Stromal cell of bone marrow (primary cell): Measurements from ENCODE around the gene S1PR4.
A peak's percentile ranks its signal among the peaks of the same experiment; 100 is the strongest.

Experiments
- DNase-seq: peaks from one replicate; pipeline ENCODE4 v3.0.0-alpha.2; 2012; ENCODE audit warnings: low read depth

S1PR4 gene, protein sequence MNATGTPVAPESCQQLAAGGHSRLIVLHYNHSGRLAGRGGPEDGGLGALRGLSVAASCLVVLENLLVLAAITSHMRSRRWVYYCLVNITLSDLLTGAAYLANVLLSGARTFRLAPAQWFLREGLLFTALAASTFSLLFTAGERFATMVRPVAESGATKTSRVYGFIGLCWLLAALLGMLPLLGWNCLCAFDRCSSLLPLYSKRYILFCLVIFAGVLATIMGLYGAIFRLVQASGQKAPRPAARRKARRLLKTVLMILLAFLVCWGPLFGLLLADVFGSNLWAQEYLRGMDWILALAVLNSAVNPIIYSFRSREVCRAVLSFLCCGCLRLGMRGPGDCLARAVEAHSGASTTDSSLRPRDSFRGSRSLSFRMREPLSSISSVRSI

DNA sequence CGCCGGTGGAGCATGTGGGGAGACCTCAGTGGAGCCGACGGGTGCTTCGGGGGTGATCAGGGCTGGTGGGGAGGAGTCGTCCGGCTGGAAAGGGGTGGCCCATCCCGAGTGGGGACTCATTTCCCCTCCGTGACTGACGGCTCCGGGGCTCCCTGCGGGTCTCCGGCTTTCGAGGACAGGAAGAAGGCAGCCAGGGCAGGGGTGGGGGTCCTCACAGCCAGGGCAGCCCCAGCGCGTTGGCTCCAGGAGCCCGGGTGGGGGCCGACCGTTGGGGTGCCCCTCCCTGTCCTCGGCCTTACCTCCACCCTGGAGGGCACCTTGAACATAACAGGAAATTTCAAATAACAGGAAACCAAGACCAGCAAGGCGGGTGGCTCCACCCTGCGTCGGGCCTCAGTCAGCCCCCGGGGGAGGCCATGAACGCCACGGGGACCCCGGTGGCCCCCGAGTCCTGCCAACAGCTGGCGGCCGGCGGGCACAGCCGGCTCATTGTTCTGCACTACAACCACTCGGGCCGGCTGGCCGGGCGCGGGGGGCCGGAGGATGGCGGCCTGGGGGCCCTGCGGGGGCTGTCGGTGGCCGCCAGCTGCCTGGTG lies at the start of gene S1PR4:
TSS of gene S1PR4 (plus strand) at position 393 of the 596 bp plus-strand sequence. CDS start at position 417, 24 bp downstream.
- no peak for DNase-seq

DNA sequence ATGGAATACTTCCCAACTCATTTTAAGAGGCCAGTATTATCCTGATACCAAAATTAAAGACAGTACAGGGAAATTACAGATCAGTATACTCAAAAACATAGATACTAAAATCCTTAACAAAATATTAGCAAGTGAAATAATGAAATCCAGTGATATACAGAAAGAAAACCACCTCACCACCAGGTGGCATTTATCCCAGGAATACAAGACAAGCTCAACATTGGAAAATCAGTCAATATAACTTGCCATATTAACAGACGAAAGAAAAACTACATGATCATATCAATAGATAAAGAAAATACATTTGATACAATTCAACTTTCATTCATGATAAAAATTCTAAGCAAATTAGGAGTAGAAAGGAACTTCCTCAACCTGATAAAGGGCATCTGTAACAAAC lies 49.5 kb upstream of the S1PR4 start:
- DNase-seq = peak; percentile 54

DNA sequence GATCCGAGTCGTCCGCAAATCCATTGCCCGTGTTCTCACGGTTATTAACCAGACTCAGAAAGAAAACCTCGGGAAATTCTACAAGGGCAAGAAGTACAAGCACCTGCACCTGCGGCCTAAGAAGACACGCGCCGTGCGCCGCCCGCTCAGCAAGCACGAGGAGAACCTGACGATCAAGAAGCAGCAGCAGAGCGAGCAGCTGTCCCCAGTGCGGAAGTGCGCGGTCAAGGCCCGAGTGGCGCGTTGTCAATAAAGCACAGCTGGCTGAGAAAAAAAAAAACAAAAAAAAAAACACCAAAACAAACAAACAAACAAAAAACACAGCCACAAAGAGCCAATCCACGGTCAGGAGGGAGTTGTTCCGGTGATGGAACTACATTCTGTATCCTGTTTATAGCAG lies 47.4 kb upstream of the S1PR4 start:
- DNase-seq = no peak

DNA sequence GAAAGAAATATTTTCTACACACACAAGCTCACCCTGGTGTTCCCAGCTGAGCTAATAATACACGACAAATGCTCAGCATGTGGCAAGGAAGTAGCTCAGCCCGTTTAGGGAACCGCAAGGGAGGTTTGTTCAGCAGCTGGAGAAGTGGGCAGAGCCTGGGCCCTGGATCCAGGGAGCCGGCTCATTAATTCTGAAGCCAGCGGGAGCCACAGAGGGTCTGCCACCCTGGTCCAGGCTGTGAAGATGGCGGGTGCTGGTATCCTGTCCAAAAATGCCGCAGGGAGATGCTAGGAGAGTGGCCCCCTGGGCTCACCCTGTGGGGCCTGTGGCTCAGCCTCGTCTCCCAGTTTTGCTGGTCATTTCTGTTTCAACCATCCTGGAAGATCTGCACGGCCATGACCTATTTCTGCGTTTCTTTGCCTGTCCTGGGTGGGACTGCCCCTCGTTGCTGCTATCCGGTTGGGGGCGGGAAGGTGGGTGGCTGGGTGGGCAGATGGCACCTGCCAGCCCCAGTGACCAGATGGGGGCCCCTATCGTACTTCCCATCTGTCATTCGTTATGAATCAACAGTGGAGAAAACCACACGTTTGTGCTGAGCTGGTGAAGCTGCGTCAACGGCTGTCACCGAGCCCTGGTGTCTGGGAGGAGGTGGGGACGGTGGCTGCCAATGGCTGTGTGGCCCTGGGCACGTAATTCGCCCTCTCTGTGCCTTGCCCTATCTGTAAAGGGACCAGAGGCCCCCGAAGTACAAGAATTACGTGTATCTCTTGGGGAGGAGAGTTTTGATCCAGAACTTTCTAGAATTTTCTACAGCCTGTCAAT lies 45.4 kb upstream of the S1PR4 start:
- no peak for DNase-seq

DNA sequence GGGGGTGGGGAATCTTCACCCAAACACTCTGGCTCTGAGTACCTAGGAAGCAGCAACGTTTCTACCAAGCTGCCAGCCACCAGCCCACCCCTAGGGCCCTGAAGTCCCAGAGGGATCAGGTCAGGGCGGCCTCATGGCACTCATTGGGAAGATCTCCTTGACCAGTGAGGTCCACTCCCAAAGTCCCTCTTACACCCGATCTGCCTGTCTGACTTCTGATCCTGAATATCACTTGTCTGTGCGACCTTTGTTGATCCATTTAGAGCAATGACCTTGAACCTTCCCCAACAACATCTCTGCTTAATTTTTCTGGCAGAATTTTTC lies 44.8 kb upstream of the S1PR4 start:
- no peak for DNase-seq

DNA sequence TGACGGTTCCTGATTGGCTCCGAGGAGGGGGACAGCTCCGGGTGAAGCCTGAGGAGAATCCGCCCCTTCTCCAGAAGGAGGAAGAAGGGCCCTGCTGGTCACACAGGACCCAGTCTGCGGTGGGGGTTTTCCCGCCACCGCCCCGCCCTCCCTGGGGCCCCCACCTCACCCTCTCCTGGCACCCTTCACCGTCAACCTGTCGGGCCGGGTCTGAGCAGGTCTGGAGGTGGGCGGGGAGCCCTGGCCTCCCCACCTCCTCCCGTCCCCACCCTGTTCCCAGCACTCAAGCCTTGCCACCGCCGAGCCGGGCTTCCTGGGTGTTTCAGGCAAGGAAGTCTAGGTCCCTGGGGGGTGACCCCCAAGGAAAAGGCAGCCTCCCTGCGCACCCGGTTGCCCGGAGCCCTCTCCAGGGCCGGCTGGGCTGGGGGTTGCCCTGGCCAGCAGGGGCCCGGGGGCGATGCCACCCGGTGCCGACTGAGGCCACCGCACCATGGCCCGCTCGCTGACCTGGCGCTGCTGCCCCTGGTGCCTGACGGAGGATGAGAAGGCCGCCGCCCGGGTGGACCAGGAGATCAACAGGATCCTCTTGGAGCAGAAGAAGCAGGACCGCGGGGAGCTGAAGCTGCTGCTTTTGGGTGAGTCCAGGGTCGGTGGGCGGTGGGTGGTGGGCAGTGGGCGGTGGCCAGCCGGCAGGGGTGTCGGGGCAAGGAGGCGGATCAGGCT lies 42.4 kb upstream of the S1PR4 start, which contains the start of gene GNA15:
TSS of gene GNA15 (plus strand) at position 73 of the 723 bp plus-strand sequence. CDS start at position 491, 418 bp downstream.
- DNase-seq = no peak

DNA sequence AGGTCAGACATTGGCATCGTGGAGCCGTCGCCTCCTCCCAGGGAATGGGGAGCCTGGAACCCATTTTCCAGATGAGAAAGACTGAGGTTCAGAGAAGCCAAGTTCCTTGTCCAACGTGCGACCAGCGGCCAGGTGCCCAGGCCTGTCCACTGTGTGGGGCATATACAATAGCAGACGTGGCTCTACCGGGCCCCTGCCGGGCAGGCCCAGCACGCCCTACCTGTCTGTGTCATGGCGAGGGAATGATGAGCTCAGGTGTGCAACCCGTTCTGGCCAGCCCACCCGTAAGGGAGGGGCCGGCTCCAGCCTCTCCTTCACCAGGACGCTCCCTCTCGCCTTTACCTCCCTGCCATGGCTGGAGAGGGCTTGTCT lies 41.9 kb upstream of the S1PR4 start:
- DNase-seq = no peak

DNA sequence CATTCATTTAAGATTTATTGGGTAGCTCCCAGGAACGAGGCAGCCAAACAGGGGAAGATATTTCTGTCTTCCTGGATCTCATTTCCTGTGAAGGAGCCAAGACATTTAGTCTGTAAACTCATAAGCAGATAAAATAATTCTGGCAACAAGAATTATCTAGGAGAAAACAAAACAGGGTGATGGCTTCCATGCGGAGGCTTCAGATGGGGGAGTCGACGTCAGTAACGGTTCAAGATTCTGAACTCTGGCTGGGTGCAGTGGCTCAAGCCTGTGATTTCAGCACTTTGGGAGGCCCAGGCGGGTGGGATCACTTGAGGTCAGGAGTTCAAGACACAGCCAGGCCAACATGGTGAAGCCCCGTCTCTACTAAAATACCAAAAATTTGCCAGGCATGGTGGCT lies 41.5 kb upstream of the S1PR4 start:
- no peak for DNase-seq

DNA sequence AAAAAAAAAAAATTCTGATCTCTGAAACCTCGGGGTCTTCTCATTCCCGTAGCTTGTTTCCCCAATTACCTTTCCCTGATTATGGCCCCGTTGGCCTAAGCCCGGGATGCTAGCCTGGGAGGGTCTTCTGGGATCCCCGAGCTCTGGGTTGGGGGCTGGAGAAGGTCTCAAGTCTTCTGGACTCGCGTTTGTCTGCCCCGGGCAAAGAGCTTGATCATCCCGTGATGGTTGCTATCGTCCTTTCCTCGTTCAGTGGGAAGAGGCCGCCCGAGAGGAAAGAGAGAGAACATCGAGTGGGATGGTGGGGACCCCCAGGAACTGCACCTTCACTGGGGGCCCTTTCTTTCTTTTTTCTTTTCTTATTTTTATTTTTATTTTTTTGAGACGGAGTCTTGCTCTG lies 40.3 kb upstream of the S1PR4 start:
- DNase-seq = no peak

DNA sequence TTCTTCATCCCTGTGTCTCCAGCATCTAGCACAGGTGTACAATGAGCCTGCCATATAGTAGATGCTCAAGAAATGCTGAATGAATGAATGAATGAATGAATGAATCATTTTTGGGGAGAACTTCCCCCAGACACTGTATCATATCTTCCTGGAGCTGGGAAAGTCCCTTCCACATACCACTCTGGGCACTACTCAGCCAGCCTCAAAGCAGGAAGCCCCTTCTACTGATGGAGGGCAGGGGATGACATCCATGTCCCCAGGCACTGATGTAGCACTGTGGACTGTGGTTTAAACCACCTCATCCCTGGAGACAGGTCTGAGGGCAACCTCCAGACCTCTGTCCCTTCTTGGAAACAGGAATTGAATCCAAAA lies 37.9 kb upstream of the S1PR4 start:
- DNase-seq = no peak

DNA sequence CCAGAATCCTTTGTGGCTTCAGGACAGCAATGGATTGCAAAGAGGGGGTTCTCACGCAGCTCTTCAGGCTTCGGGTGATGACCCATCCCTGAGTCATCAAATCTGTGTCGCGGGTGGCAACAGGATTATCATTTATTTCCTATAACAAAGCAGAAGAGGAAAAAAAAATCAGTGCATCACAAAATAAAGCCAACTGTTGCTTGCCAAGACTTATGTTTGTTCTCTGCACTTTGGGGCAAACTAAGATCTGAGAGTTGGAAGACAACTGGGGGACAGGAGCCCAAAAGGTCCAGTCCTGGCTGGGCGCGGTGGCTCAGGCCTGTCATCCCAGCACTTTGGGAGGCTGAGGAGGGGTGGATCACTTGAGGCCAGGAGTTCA lies 36.3 kb upstream of the S1PR4 start:
- DNase-seq = peak; percentile 92

DNA sequence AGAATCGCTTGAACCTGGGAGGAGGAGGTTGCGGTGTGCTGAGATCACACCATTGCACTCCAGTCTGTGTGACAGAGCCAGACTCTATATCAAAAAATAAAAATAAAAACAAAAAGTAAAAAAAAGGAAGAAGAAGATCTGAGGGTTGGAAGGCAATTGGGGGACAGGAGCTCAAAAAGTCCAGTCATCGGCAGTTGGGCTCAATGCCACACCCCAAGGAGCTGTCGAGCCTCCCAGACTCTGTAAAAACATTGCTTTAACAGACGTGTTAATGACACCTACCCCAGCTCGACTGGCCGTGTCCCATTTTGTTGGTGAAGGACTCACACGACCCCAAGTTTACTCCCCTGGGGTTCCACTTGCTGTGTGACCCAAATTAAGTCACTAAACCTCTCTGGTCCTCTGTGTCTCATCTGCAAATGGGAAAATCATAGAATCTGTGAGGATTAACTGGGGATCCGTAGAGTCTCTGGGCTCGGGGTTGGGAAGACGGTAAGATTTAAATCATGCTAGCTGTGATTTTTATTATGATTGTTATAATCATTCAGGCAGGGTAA lies 35.7 kb upstream of the S1PR4 start:
- no peak for DNase-seq

DNA sequence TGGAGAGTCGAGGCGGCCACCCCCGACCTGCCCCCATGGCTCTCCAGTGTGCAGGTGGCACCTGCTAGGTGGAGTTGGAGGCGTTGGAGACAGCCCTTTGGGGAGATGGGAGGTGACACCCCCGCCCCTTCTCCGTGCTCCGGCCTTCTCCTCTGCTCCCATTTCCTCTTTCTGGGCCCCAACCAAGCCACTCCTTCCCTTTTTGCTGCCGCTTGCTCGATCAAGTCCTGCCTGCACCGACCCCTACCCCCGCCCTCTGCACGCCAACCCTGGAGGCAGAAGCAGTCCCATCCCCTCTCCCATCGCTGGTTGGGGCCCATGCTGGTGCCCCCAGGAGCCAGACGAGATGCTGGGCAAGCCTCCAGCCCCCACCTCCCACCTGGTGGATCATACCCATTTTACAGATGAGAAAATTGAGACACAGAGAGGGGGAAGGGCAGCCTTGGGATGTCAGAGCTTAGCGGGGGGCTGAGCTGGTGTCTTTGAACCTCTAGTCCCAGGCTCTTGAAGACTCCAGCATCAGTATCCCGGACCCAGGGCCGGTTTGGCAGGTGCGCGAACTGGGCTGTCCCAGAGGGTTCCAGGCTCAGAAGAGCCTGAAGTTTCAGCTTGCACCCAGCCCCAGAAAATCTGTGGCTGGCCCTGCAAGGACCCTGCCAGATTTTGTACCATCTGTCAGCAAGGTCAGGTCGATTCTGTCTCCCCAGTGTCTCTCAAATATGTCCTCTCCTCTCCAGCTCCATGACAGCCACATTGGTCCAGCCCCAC lies 32.5 kb upstream of the S1PR4 start:
- no peak for DNase-seq

DNA sequence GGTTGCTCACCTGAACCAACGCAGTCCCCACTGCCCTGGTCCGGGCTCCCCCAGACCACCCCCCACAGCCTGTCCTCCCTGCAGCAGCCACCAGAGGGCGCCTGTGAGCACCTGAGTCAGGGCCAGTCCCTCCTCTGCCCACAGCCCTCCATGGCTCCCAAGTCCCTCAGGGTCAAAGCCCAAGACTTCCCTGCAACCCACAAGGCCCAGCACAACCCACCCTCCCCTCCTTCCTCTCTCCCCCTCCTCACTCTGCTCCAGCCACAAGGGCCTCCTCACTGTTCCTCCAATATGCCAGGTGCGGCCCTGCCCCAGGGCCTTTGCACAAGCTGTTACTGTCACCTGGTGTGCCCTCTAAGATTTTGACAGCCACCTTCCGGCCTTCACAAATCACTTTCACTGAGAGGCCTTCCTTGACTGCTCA lies 31.9 kb upstream of the S1PR4 start:
- DNase-seq = no peak

DNA sequence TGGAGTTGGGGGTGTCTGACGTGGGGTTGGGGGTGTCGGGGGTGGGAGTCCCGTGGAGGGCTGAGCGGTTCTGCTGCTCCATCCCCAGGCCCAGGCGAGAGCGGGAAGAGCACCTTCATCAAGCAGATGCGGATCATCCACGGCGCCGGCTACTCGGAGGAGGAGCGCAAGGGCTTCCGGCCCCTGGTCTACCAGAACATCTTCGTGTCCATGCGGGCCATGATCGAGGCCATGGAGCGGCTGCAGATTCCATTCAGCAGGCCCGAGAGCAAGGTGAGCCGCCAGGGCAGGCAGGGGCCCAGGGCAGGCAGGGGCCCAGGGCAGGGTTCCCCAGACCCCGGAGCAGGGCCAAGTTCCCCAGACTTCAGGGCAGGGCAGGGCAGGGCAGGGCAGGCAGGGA lies 30.1 kb upstream of the S1PR4 start:
- no peak for DNase-seq

DNA sequence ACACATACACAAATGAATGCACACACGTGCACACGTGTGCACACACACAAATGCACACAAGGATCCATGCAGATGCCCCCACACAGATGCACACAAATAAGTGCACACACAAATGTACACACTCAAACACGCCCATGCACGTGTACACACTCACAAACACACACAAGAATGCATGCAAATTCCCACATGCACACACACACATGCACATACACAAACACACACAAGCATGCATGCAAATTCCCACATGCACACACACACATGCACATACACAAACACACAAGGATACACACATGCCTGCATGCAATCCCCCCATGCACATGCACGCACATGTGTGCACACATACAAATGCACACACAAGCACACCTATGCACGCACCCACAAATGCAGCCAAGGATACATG lies 29.5 kb upstream of the S1PR4 start:
- no peak for DNase-seq

DNA sequence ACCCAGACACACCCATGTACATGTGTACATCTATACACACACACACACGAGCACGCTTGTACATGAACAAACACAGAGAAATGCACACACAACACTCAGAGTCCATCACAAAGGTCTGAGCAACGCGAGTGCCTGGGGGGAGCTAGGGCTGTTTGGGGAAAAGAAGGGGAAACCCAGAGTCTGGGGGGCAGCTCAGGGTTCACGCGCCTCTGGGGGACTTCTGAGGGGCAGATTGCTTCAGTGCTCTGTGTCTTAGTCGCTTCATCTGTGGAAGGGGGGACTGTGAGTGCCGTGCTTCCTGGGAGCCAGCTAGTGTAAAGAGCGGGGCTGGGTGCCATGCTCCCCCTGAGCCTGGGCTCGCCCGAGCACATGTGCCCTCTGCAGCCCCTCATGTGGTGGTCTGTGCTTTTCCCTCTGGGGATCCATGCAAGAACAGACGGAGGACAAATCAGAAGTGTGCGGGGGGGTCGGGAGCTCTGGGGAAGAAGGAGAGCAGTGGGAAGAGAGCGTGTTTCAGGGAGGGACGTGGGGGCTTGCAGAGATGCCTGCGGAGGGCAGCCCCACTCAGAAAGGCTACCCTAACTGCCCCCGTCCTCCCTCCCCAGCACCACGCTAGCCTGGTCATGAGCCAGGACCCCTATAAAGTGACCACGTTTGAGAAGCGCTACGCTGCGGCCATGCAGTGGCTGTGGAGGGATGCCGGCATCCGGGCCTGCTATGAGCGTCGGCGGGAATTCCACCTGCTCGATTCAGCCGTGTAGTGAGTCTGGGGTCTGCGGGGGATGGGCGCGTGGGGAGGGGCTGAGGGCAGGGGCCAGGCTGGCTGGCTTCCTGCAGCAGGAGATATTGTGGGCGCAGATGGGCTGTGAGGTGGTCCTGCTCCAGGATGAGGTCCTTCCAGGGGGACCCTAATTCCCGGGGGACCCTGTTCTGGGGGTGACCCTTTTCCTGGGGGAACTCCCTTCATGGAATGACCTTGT lies 28.8 kb upstream of the S1PR4 start:
- DNase-seq = no peak

DNA sequence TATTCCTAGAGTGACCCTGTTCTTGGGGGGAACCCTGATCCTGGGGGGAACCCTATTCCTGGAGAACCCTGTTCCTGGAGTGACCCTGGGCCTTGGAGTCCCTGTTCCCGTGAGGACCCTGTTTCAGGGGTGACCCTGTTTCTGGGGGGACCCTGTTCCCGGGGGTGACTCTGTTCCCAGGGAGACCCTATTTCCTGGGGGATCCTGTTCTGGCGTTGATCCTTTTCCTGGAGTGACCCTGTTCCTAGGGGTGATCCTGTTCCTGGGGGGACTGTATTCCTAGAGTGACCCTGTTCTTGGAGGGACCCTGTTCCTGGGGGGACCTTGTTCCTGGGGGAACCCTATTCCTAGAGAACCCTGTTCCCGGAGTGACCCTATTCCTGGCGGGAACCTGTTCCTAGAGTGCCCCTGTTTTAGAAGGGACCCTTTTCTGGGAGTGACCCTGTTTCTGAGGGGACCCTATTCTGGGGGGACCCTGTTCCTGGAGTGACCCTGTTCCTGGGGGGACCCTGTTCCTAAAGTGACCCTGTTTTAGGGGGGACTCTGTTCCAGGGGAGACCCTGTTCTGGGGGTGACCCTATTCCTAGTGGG lies 27.7 kb upstream of the S1PR4 start:
- DNase-seq = no peak

DNA sequence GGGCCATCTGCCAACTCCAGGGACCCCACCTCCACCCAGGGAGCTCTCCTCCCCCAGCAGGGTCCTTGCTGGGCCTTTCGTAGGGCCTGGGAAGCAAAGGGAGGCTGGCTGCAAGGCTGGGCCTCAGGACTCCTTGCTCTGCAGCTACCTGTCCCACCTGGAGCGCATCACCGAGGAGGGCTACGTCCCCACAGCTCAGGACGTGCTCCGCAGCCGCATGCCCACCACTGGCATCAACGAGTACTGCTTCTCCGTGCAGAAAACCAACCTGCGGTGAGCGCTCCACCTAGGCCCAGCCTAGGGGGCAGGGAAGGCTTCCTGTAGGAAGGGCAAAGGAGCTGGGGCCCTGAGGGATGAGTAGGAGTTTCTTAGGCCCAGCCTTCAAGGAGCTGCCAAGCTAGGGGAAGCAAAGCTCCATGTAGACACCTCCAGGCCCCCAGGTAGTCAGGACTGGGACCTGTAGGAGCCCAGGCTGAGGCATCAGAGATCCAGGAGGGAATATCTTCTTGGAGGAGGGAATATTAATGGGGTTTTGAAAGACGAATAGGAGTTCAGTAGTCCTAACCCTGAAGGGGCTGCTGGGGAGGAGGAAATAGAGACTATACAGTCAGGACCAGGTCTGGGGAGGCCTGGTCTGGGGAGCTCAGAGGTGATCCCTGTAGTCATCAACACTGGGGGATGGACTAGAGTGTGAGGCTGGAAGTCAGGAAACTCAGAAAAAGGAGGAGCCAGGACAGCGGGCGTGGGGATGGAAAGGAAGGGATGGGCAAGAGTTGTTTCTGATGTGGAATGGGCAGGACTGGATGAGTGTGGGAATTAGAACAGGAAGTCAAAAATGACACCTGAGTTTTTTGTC lies 26.8 kb upstream of the S1PR4 start:
- no peak for DNase-seq
